GM12873 (cell line): Measurements from ENCODE around the gene ARHGAP40.

Experiments used
- TF ChIP-seq, protein P1 (sequence below): IDR thresholded peaks from 2 replicates; pipeline ENCODE4 v1.5.1; 2012; ENCODE audit warnings: low read depth, mild to moderate bottlenecking, moderate library complexity, low read length, control low read depth; ENCODE audit not compliant: insufficient read depth; ENCODE audit errors: missing control alignments

The ARHGAP40 gene

DNA sequence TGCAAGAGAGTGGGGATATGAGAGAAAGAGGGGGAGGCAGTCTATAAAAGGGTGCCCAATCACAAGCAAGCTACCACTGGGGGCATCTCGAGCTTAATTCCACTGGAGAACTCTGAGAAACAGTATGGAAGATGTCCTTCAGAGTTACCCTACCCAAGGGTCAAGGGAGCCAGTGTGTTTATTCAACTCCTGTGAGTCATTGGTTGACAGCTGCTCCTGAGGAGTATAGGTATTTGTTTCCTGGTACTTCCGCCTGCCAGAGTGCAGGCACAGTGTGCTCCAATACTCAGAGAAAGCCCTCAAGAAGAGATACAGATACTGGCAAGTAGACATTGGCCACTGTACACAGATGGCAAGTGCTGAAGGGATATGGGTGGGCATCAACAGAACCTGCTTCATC, 49.5 kb downstream of the ARHGAP40 start:
- TF ChIP-seq, protein P1, sequence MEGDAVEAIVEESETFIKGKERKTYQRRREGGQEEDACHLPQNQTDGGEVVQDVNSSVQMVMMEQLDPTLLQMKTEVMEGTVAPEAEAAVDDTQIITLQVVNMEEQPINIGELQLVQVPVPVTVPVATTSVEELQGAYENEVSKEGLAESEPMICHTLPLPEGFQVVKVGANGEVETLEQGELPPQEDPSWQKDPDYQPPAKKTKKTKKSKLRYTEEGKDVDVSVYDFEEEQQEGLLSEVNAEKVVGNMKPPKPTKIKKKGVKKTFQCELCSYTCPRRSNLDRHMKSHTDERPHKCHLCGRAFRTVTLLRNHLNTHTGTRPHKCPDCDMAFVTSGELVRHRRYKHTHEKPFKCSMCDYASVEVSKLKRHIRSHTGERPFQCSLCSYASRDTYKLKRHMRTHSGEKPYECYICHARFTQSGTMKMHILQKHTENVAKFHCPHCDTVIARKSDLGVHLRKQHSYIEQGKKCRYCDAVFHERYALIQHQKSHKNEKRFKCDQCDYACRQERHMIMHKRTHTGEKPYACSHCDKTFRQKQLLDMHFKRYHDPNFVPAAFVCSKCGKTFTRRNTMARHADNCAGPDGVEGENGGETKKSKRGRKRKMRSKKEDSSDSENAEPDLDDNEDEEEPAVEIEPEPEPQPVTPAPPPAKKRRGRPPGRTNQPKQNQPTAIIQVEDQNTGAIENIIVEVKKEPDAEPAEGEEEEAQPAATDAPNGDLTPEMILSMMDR: no peak

DNA sequence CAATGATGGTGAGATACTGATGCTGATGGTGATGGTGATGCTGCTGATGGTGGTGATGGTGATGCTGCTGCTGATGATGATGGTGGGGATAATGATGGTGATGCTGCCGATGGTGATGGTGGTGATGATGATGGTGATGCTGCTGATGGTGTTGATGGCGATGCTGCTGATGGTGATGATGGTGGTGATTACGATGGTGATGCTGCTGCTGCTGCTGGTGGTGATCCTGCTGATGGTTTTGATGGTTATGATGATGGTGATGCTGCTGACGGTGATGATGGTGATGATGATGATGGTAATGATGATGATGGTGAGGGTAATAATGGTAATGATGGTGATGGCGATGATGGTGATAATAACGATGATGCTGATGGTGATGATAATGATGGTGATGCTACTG, 50.0 kb downstream of the ARHGAP40 start:
- TF ChIP-seq, protein P1: no peak

DNA sequence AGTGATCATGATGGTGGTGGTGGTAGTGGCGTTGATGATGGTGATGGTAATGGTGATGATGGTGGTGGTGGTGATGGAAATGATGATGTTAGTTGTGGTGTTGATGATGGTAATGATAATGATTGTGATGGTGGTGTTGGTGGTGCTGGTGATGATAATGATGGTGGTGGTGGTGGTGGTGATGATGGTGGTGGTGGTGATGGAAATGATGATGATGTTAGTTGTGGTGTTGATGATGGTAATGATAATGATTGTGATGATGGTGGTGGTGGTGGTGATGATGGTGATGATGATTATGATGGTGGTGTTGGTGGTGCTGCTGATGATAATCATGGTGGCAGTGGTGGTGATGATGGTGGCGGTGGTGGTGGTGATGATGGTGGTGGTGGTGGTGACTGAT, 51.4 kb downstream of the ARHGAP40 start:
- TF ChIP-seq, protein P1: no peak

DNA sequence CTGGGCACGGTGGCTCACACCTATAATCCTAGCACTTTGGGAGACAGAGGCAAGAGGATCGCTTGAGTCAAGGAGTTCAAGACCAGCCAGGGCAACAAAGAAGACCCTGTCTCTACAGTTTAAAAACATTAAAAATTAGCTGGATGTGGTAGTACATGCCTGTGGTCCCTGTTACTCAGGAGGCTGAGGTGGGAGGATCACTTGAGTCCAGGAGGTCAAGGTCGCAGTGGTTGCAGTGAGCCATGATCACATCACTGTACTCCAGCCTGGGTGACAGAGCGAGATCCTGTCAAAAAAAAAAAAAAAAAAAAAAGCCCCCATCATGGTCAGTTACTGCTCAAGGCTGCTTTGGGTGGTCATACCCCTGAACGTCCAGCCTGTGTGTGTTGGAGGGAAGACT, 55.8 kb downstream of the ARHGAP40 start:
- TF ChIP-seq, protein P1: no peak

DNA sequence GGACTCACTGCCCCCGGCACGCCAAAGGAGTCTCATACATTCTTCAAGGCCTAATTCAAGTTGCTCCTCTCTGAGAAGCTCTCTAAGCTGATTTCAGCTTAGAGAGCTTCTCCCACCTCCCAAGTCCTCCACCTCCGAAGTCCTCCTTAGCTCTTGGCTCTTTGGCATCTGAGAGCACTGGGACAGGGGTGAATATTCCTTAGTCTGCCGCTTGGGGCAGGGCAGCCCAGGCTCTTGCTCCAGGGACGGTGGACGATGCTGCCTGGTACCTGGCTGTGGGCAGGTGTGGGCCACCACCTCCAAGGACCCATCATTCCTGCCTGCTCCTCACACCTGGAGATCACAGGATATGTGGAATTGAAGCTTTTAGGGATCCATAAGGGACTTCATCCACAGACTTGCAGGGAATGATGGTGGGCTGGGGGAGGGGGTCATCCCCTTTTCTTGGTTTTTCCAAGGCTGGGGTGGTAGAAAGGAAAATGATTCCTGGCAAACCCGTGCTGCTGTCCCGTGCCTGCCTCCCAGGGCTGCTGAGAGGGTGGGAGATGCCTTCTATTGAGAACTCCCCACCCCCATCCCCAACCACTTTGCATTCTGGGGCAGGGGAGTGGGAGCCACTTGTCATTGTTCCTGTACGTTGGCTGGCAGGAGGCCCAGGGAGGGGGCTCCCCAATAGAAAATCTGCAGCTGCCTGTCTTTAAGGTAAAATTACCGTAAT, 57.4 kb downstream of the ARHGAP40 start:
- TF ChIP-seq, protein P1: peak; percentile 79

DNA sequence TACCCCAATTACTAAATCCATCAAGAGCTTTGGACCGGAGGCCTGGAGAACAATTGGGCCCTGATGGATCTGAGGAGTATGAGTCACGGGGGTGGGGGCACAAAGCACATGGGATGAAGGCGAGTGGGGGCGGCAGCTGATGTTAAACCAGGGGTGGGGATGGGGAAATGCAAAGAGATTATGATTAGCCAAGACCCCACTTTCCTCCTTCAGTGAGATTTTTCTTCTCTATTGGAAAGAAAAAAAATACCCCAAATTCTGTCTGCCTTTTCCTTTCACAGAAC, 57.9 kb downstream of the ARHGAP40 start:
- TF ChIP-seq, protein P1: no peak

DNA sequence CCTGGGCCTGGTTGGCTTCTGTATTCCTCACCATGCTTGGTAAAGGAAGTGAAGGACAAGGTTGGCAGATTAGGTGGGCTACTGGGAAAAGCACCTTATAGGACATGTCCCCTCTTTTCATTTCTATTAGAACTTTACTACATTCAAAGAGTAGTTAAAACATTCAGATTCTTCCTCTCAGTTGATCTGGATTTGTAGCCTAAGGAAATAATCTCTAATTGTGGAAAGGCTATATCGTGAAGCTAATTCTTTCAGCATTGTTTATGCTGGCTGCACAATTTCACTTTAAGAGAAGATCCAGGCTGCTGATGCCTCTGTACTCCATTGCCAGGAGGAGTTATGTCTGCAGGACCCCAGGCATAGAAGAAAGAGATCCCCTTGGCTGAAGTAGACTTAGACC, 58.8 kb downstream of the ARHGAP40 start:
- TF ChIP-seq, protein P1: no peak

DNA sequence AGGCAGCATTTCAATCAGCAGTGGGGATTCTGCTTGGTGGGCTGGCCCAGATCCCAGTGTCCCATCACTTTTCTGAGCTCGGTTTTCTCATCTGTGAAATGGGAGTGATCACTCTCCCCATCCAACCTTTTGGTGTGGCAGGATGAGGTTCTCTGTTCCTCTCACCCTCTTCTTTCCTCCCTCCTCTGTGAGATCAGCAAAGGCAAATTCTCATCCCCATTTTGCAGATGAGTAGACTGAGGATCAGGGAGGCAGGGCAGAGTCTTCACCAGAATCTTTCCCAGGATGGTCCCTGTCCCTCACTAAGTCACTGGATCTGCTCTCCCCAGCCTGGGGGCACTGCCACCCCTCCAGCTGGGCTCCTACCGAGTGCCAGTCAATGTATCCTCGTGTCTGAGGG, 62.1 kb downstream of the ARHGAP40 start:
- TF ChIP-seq, protein P1: no peak
